NOMO-1 (cell line): ENCODE measurements around the gene CNTNAP4.
A peak's percentile ranks its signal among the peaks of the same experiment; 100 is the strongest.

ENCODE experiments used
- DNase-seq, 2 experiments: peaks; one replicate each; lab custom pipeline; 2025; ENCODE audit not compliant: unreplicated experiment in 2 of 2; lab: John Stamatoyannopoulos, UW

The CNTNAP4 gene

GRCh38 chr16:76276745-76277438, at the start of gene CNTNAP4:
CNTNAP4 (plus strand) TSS chr16:76277401; CDS start chr16:76277663, 262 bp downstream.
- DNase-seq, result no peak

- DNase-seq, result no peak
Observed at GRCh38 chr16:76228546-76229146, 48.6 kb upstream of the CNTNAP4 start.

GRCh38 chr16:76232704-76233103, 44.5 kb upstream of the CNTNAP4 start:
- no peak for DNase-seq

GRCh38 chr16:76235025-76235424, 42.2 kb upstream of the CNTNAP4 start:
- DNase-seq, result no peak

GRCh38 chr16:76235426-76235825, 41.8 kb upstream of the CNTNAP4 start:
- DNase-seq, result no peak

- no peak for DNase-seq
Observed at GRCh38 chr16:76237471-76237870, 39.7 kb upstream of the CNTNAP4 start.

- no peak for DNase-seq
Observed at GRCh38 chr16:76241755-76242154, 35.4 kb upstream of the CNTNAP4 start.

GRCh38 chr16:76243620-76244019, 33.6 kb upstream of the CNTNAP4 start:
- no peak for DNase-seq

GRCh38 chr16:76246587-76246986, 30.6 kb upstream of the CNTNAP4 start:
- no peak for DNase-seq

- peak in 1 of 2 experiments; percentile 7 for DNase-seq
Observed at GRCh38 chr16:76265434-76266045, 11.7 kb upstream of the CNTNAP4 start.

- no peak for DNase-seq
Observed at GRCh38 chr16:76268824-76269223, 8.4 kb upstream of the CNTNAP4 start.

GRCh38 chr16:76277460-76278030, 344 bp downstream of the CNTNAP4 start:
- no peak for DNase-seq

- DNase-seq, result no peak
Observed at GRCh38 chr16:76278086-76278485, 885 bp downstream of the CNTNAP4 start.

- peak; percentile 5 to 10 for DNase-seq
Observed at GRCh38 chr16:76278980-76279379, 1.8 kb downstream of the CNTNAP4 start.

- no peak for DNase-seq
Observed at GRCh38 chr16:76280421-76281215, 3.4 kb downstream of the CNTNAP4 start.

- no peak for DNase-seq
Observed at GRCh38 chr16:76287466-76287865, 10.3 kb downstream of the CNTNAP4 start.

- no peak for DNase-seq
Observed at GRCh38 chr16:76292218-76292617, 15.0 kb downstream of the CNTNAP4 start.

- no peak for DNase-seq
Observed at GRCh38 chr16:76293980-76294379, 16.8 kb downstream of the CNTNAP4 start.

- no peak for DNase-seq
Observed at GRCh38 chr16:76294396-76295214, 17.4 kb downstream of the CNTNAP4 start.

GRCh38 chr16:76297941-76298340, 20.7 kb downstream of the CNTNAP4 start:
- no peak for DNase-seq
